GM12874 (cell line): Measurements from ENCODE around the gene SMCO3.

Experiments used
- CTCF ChIP-seq: IDR thresholded peaks from 2 replicates; pipeline ENCODE4 v1.5.1; 2011; ENCODE audit warnings: low read depth, mild to moderate bottlenecking, control low read depth, low read length, moderate library complexity; ENCODE audit not compliant: insufficient read depth

The SMCO3 gene

GRCh38 chr12:14828892-14829291 is 14.9 kb upstream of the SMCO3 start:
- TF ChIP-seq CTCF = no peak

- no peak for TF ChIP-seq CTCF
These were observed 13.1 kb upstream of the SMCO3 start for GRCh38 chr12:14827043-14827442.

GRCh38 chr12:14826491-14826890 is 12.5 kb upstream of the SMCO3 start:
- TF ChIP-seq CTCF = no peak

GRCh38 chr12:14825256-14825655 is 11.3 kb upstream of the SMCO3 start:
- no peak for TF ChIP-seq CTCF

GRCh38 chr12:14824012-14824634 is 10.1 kb upstream of the SMCO3 start:
- no peak for TF ChIP-seq CTCF

GRCh38 chr12:14811486-14811885 is 2.5 kb downstream of the SMCO3 start:
- TF ChIP-seq CTCF = no peak

GRCh38 chr12:14810953-14811483 is 3.0 kb downstream of the SMCO3 start:
- 0 out of 2 replicates have a peak, but pooled peaks have one; percentile 1 for TF ChIP-seq CTCF
